Testis (tissue), 2 donors: ENCODE results near the gene ERC2.

Experiments used
- CTCF ChIP-seq, 3 experiments: fragments of 450-650 bp in 2 of 3; fragments of 200-600 bp in 1 of 3; sonication (generic) in 1 of 3; IDR thresholded peaks; one replicate each; pipeline ENCODE4 v1.5.1; 2016 to 2019; ENCODE audit warnings: antibody characterized with exemption in 3 of 3, mild to moderate bottlenecking in 2 of 3, moderate library complexity in 1 of 3
- POLR2A ChIP-seq: fragments of 450-650 bp; IDR thresholded peaks from one replicate; pipeline ENCODE4 v1.6.1; 2017; ENCODE audit warnings: antibody characterized with exemption, mild to moderate bottlenecking, moderate library complexity

- no peak for TF ChIP-seq CTCF (IDR thresholded peaks at IDR 0.05)
- TF ChIP-seq POLR2A, result no peak
Observed at GRCh38 chr3:55968331-55968730, 499.9 kb downstream of the ERC2 start.
